ENCODE data around the gene NDUFAF7. TPM values are rescaled to one million over a fixed set of nuclear protein-coding genes. Genes with fewer than 3 reads are reported as not detected.

The NDUFAF7 gene
- total RNA-seq, 1 experiment from 2014 or later, result 103 TPM

- H3K36me3 Mint-ChIP-seq (ENCODE audit: insufficient read depth in 1 of 3, low read depth in 3 of 3), result peaks cover 12 to 53% (median 50%) of the 10 kb centered on the region in 3 experiments; a peak in 6 of 7 replicates
- Histone ChIP-seq H3K9ac (ENCODE audit: extremely low read depth, insufficient read length, low read length) (no peak overlapping the region), H2AK5ac (ENCODE audit: insufficient read length, low read length) (no peak overlapping the region), H3K18ac (ENCODE audit: insufficient read length, low read depth, low read length) (no peak overlapping the region), H3K79me1 (ENCODE audit: insufficient read depth, low read depth, low read length, poor library complexity, severe bottlenecking) (no peaks in the 10 kb centered on the region), H2AFZ (ENCODE audit: low read length) (no peak overlapping the region), H2BK15ac (ENCODE audit: low read depth, low read length) (no peak overlapping the region), H3K14ac (ENCODE audit: insufficient read depth, low read length) (no peak overlapping the region), H4K5ac (ENCODE audit: insufficient read length, low read depth, low read length) (no peak overlapping the region), H3K4me1 (ENCODE audit: insufficient read depth, low read length) (no peaks in the 10 kb centered on the region), H2BK12ac (ENCODE audit: insufficient read length, low read depth, low read length) (no peak overlapping the region), H4K20me1 (ENCODE audit: control insufficient read depth, insufficient read depth, insufficient read length) (no peaks in the 10 kb centered on the region), H3K23me2 (ENCODE audit: insufficient read length, low read depth, low read length, poor library complexity, severe bottlenecking) (no peaks in the 10 kb centered on the region), H3K23ac (ENCODE audit: insufficient read length, low read depth, low read length) (no peak overlapping the region), H3K79me2 (ENCODE audit: insufficient read depth, low read length) (no peaks in the 10 kb centered on the region), H4K8ac (replicated peaks; ENCODE audit: insufficient read length, low read depth, low read length) (no peak overlapping the region), H3K9me3 (ENCODE audit: control insufficient read depth, low read depth, low read length) (no peaks in the 10 kb centered on the region), H4K91ac (ENCODE audit: insufficient read length, low read depth, low read length) (no peak overlapping the region), H3K56ac (ENCODE audit: insufficient read length, low read depth, low read length) (no peak overlapping the region), H3K4me2 (ENCODE audit: insufficient read depth, insufficient read length, low read length) (no peak overlapping the region), H3T11ph (ENCODE audit: low read length) (no peak overlapping the region), H3K27me3 (ENCODE audit: insufficient read depth, low read length) (no peaks in the 10 kb centered on the region), H2BK5ac (ENCODE audit: insufficient read length, low read length) (no peak overlapping the region), H3K27ac (ENCODE audit: insufficient read length, low read depth, low read length) (no peak overlapping the region), H2BK20ac (ENCODE audit: low read depth, low read length, poor library complexity, severe bottlenecking) (no peak overlapping the region), H2BK120ac (ENCODE audit: low read depth, low read length, poor library complexity, severe bottlenecking) (no peak overlapping the region), H3K4ac (ENCODE audit: low read depth, low read length) (no peak overlapping the region)
- no peak overlapping the region for H3K27ac Mint-ChIP-seq
- WGBS (ENCODE audit: extremely low coverage, insufficient read length, low lambda C conversion rate), result no CpG with 5 or more reads among the region's 1 CpG
- H3K27me3 Mint-ChIP-seq (ENCODE audit: low read depth), result no peaks in the 10 kb centered on the region
- DNase-seq, result no peak
- H3K9me3 Mint-ChIP-seq, result no peaks in the 10 kb centered on the region
- no peak overlapping the region for H3K4me3 Mint-ChIP-seq
- no peaks in the 10 kb centered on the region for H3K4me1 Mint-ChIP-seq
- TF ChIP-seq CTCF (conservative IDR thresholded peaks at IDR 0.05), result peak; percentile 38; the same call in 2 of the 3 replicates
Measured at GRCh38 chr2:37281916-37282315, 50.5 kb downstream of the NDUFAF7 start.

Measured in H9 (cell line).